Stimulated activated CD8-positive, alpha-beta memory T cell treated with anti-CD3 and anti-CD28 coated beads, Interleukin-7, amount 100 ng/mL, for 4 hours (primary cell): ENCODE results near the gene BATF3.
"Not testable (repeated sequence)": the region's sequence is repeated elsewhere in the genome, so short reads cannot be mapped to it uniquely, and the experiment has no call there.

Source experiments
- DNase-seq, 2 donors: peaks; one replicate each; pipeline ENCODE4 v3.0.0-alpha.2; 2020; ENCODE audit warnings: low read depth in 2 of 2

BATF3 gene, protein sequence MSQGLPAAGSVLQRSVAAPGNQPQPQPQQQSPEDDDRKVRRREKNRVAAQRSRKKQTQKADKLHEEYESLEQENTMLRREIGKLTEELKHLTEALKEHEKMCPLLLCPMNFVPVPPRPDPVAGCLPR

DNA sequence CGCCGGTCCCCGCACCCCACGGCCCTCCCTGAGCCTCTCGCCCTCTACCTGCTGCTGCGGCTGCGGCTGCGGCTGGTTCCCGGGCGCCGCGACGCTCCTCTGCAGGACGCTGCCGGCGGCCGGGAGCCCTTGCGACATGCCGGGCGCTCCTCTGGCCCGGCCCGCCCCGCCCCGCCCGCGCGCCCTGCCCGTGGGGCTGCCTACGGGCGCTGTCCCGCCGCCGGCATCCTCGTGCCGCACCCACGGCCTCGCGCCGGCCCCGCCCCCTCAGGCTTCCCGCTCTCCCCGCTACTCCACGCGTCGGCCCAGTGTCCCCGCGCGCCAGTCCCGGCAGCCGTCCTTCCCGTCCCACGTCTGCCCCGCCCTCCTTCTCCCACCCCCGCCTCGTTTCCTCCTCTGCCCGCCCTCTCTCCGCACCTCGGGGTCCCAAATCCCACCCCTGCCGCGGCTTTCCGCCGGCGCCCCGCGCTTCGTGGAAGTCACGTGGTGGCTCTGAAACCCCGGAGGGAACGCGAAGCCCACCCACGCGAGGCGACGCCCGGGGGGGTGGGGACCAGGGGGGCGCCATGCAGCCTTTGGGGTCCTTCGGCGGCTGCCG lies at the start of gene BATF3:
Gene BATF3, minus strand, starts transcription at position 216 of the 598 bp plus-strand sequence. Its CDS starts 78 bp downstream, at position 138.
- peak in 1 of 2 donors; percentile 77 for DNase-seq

DNA sequence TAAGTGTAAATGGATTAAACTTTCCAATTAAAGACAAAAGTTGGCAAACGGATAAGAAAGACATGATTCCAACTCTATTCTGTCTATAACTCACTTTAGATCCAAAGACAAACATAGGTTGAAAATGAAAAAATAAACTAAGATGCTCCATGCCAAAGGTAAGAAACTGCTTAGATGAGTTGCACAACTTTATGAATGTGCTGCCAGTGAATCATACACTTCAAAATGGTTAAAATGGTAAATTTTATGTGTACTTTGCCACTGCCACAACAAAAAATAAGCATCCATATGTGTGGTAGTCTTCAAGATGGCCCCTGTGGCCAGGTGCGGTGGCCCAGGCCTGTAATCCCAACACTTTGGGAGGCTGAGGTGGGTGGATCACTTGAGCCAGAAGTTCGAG lies 46.9 kb upstream of the BATF3 start:
- no peak for DNase-seq

DNA sequence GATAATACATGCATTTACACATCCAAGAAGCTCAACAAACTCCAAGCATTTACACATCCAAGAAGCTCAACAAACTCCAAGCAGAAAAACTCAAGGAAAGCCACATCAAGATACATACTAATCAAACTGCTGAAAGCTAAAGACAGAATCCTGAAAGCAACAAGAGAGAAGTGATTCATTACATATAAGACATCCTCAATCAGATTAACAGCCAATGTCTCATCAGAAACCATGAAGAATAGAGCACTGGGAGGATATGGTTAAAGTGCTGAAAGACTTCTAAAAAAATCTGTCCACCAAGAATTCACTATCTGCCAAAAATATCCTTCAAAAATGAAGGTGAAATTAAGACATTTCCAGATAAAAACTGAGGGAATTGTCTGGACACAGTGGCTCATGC lies 45.7 kb upstream of the BATF3 start:
- DNase-seq = no peak

DNA sequence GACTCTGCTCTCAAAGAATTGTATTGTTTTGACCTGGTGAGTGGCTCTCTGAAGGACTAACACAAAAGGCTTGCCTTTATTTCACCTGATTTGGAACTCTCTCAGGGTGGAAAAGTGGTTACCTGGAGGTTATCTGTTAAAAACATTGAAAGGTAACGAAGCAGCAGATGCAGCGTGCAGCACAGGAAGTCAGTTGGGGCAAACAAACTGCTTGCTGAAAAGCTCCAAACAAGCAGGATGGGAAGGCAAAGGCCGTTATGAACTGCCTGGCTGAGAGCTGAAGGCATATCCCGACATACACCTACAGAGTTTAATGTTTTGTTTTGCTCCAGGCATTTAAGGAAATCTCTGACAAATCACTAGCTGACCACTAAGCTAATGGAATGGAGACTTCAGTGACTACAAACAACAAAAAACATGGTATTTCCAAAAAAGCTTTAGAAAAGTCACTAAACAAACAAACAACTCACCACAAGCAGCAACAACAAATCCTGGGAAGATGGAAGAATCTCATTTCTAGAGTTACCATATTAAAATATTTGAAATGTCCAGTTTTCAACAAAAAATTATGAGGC lies 44.3 kb upstream of the BATF3 start:
- no peak for DNase-seq

DNA sequence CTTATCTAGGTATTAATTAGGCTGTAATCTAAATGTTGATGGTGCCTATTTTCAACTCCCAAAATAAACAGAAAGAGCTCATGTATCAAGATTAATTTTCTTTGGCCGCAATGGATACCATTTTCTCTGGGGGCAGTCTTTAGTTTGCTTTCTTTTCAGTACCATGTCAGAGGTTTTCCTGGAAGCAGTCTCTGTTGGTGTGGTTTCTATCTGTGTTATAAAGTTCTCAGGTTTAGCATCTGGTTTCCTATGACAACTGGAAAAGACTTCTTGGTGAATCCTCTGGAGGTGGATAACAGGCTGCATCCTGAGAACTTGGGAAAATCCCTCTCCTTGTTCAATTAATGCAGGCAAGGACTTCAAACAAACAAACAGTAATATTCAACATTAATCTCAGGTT lies 38.7 kb upstream of the BATF3 start:
- no peak for DNase-seq

DNA sequence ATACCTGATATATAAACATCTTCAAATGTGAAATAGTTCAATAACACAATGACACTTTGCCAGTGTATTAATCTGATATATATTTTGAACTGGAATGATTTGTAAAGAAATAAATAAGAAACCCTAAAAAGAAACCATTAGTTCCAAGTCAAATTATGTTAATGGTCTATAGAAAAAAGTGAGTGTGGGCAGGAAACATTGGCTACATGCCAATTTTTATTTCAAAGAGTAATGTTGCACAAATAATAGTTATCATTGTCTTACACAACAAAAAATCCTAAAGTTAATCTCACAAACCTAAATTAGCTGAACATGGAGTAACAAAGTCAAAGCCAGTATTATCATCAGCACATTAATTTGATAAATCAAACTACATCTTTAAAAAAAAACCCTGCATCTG lies 37.9 kb upstream of the BATF3 start:
- no peak for DNase-seq

DNA sequence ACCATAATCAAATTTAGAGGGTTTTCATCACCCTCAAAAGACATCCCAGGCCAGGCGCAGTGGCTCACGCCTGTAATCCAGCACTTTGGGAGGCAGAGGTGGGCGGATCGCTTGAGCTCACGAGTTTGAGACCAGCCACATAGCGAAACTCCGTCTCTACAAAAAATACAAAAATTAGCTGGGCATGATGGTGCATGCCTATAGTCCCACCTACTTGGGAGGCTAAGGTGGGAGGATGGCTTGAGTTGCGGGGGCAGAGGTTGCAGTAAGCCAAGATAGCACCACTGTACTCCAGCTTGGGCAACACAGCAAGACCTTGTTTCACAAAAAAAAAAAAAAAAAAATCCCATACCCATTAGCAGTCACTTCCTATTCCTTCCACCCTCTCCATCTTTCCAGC lies 33.5 kb upstream of the BATF3 start:
- DNase-seq = no peak

DNA sequence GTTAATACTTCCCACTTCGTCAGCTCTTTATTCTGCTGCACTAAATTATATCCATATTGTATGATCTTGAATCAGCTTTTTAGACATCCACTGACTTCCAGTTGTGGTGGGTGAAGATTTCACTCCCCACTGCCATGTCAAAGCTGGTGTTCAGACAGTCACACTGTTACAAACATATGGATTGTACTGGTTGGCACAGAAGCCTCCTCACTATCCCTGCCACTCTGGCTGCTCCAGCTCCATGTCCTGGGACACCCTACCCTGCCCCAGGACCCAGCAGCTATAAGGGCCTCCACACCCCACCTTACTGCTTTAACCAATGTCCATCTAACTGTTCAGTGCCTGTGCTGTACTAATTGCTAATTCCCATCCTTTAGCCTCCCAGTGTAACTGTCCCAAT lies 32.0 kb upstream of the BATF3 start:
- DNase-seq = no peak

DNA sequence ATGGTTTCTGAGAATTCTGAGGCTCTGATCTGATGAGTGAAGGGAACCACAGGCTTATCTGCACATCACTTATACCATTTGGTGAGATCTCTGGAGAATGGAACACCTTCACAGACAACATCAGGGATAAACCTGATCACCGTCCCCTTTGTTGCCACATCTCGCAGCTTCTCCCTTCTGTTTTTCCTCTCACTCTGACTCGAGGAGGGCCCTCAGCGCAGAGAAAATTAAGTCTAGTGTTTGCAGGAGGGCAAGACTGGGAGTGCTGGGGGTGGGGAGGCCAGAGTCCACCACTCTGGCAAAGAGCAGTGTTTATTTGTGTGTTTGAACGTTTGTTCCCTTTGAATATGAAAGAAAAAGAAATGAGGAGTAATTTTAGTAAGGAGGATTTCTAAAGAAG lies 29.0 kb upstream of the BATF3 start:
- no peak for DNase-seq

DNA sequence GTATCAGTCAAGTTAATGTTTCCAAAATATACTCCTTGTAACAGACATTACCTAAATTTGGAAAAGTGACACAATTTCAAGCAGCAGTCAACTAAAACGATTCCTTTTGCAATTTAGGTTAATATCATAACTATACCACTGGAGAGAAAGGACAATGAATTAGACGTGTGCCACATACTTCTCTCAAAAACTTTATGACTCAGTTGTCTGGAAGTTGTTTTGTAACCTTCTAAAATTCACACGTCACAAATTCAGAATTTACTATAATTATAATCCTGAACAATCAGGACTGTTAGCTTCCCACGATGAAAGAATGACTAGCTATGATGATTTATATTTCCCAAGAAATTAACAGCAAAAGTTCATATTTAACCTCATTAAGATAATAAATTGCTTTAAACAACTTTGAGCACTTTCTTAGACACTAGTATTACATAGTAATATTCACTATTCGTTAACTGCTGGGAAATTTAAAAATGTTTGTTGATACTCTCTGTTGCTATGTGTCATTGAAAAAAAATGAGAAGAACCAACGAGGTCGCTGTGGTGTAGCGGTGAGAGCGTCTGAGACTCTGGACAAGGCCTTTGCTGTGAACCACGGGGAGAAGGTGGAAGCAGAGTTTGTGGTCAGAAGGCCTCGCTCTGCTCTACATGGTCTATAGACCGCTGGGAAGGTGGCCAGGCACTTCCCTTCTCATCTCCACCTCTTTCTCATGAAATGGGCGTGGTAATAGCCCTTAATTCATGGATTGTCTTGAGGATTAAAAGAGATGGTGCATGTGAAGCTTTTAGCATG lies 27.9 kb upstream of the BATF3 start:
- no peak for DNase-seq

DNA sequence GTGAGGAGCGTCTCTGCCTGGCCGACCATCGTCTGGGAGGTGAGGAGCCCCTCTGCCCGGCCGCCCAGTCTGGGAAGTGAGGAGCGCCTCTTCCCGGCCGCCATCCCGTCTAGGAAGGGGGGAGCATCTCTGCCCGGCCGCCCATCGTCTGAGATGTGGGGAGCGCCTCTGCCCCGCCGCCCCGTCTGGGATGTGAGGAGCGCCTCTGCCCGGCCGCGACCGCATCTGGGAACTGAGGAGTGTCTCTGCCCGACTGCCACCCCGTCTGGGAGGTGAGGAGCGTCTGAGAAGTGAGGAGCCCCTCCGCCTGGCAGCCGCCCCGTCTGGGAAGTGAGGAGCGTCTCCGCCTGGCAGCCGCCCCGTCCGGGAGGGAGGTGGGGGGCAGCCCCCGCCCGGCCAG lies 25.0 kb upstream of the BATF3 start:
- DNase-seq = not testable (repeated sequence)

DNA sequence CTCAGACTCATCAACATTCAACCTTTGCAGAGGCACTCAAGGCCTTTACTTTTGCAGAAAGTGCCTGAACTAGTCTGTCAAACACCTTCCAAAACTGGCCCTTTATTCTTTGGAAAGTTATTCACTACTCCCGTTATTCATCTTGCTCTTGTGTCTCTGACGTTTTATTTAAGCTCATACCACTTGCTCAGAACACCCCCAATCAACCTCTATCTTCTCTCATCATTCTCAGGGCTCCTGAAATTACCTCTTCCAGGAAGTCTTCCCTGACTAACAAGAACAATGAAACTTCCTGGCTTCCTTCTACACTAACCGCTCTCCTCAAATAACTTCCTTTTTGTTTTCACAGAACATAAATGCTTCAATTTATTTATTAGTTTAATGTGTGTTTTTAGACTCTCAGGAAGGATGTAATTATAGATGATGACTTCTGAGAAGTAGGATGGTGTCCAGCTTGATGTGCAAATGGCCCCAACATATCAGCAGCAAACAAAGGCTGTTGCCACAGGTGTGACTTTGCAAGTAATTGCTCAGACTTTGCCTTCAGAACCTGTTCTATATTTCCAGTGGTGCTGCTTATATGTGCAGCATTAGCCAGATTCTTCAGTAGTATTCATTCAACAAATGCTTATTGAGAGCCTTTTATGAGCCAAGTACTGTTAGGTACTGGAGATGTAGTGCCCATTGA lies 22.8 kb upstream of the BATF3 start:
- DNase-seq = no peak

DNA sequence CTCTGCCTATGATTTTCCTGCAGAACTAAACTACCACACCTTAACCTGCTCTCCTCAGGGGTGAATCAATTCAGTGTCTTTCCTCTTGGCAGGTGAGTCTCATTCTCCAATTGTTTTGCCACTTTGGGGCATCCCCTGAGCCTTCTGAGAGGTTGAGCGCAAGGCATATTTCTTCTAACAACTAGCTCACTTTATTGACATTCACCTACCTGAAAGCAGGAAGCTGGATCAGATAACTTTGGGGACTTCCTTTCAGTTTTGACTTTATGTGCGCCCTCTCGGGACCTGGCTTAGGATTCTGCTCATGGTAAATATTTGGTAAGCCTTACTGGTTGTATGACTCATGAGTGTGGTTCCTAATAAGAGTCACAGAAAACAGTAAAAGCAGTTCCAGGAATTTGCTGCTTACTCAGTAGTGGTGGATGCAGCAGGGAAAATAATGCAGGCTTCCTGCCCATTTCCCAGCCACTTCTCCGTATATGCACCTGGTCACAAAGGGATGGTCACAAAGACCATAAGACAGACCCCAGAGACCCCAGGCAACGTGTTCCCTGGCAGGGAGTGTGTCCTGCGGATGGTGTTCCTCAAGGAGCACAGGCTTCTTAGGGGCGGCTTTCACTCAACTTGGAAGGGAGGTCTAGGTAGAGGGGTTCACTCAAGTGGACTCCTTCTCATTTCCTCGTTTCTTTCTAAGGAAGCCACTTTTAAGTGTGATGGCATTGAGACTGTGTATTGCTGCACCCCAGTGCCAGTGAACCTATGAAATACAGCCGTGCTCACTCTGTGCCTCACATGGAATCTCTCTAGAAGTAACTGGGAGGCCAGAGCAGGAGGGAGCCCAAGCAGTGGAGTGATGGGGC lies 22.0 kb upstream of the BATF3 start:
- peak in 1 of 2 donors; percentile 20 for DNase-seq

DNA sequence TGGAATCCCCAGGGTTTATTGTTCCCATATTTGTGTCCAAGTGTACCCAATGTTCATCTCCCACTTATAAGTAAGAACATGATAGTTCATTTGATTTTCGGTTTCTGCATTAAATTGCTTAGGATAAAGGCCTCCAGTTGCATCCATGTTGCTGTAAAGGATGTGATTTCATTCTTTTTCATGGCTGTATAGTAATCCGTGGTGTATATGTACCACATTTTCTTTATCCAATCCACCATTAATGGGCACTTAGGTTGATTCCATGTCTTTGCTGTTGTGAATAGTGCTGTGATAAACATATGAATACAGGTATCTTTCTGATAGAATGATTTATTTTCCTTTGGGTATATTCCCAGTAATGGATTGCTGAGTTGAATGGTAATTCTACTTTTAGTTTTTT lies 20.0 kb upstream of the BATF3 start:
- DNase-seq = no peak

DNA sequence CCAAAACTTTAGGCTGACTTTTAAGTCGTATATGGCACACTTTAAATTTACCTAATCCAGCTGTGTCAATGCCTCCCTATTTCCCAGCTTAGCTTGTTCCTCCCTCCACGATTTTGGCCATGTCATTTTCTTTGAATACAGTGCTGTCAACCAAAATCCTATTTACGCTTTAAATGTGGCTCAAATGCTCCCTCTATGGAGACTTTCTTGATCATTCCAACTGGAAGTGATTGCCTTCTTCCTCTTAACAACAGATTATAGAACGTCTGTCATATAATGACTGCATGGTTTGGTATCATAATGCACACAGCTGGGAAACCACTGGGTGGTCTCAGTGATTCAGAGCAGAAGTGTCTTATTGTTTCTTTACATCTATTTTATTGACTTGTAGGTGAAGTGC lies 18.9 kb upstream of the BATF3 start:
- DNase-seq = no peak

DNA sequence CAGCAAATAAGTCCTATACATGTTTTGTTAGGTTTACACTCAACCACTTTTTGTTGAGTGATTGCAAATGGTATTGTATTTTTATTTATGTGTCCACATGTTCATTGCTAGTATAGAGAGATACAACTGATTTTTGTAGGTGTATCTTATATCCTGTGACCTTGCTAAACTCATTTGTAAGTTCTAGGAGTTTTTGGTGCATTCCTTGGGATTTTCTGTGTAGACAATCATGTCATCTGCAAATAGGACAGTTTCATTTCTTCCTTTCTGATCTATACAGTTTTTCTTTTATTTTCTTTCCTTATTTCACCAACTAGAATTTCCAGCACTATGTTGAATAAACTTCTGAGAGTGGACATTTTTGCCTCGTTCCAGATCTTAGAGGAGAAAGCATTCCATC lies 16.5 kb upstream of the BATF3 start:
- DNase-seq = no peak

DNA sequence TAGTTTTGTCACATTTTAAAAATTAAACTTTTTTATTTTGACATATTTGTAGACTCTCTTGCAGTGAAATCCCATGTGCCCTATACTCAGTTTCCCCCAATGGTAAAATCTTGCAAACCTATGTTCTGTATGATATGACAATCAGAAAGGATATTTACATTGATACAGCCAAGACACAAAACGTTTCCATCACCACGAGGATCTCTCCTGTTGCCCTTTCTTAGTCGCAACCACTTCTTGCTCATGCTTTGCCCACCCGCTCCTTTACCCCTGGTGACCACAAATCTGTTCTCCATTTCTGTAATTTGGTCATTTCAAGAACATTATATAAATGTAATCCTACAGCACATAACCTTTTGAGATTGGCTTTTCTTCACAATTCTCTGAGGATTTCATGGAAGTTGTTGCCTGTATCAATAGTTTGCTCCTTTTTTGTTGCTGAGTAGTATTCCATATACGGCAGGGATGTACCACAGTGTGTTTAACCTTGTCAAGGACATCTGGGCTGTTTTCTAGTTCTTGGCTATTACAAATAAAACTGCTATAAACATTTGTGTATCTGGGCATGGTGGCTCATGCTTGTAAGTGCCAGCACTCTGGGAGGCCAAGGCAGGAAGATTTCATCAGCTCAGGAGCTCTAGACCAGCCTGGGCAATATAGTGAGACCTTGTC lies 14.0 kb upstream of the BATF3 start:
- DNase-seq = no peak

DNA sequence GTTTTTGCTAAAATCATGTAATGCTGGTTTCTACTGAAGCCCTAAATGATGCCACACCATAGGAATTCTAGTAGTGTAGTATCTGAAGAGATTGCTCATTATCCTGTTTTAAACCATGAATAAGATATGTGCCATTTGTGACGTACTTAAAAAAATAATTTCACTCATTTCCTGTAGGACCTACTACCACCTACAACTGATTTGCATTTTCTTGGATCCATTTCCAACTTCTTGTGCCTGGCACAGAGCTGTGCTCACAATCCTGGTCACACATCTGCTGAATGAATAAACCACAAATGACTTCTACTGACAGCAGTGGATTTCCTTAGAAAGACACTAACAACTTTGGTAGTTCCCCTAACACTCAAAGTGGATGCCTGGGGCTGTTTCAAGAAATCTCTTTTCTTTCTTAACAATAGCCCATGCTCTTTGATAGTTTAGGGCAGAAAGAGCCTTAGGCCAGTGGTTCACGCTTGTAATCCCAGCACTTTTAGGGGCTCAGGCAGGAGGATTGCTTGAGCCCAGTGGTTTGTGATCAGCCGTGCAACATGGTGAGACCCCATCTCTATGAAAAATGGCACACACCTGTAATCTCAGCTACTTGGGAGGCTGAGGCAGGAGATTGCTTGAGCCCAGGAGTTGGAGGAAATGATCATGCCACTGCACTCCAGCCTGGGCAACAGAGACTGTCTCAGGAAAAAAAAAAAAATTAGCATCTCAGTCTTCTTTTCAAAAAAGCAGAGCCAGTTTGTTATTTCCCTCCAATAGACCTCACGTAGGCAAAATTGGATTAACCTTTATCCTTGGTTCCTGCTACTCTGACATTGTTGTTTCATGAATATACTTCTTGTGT lies 13.0 kb upstream of the BATF3 start:
- no peak for DNase-seq

DNA sequence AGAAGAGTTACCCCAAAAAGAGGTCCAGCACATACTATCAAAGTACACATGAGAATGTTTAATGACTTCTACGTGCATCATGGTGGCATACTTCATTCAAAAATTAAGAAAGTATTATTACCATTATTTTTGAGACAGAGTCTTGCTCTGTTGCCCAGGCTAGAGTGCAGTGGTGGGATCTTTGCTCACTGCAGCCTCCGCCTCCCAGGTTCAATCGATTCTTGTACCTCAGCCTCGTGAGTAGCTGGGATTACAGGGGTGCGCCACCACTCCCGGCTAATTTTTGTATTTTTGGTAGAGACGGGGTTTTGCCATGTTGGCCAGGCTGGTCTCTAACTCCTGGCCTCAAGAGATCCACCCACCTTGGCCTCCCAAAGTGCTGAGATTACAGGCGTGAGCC lies 12.3 kb upstream of the BATF3 start:
- not testable (repeated sequence) for DNase-seq

DNA sequence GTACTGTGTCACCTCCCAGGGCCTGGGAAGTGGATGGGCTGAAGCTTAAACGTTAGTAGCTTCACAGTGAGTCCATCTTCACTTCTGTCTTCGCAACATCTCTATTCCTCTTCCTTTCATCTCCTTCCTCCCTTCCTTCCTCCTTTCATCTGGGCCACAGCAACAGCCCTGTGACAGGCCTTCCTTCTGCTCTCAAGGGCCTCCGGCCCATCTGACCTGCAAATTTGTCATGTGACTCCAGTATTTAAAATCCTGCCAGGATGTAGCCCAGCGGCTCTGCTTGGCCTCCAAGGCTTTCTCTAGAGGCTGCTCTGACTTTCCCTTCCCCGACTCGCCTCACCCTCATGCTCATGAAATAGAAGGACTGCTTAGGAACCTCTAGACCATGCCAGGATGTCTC lies 10.9 kb upstream of the BATF3 start:
- no peak for DNase-seq
